K562 (cell line): Measurements from ENCODE around the gene STX12. TPM values are rescaled to one million over a fixed set of nuclear protein-coding genes. Genes with fewer than 3 reads are reported as not detected.
A peak's percentile ranks its signal among the peaks of the same experiment; 100 is the strongest.

Experiments used
- ATAC-seq: fragments of 200-7000 bp; cut with Tn5 transposase; 3 replicates; pipeline ENCODE4 v1.9.1; 2020; ENCODE audit warnings: moderate library complexity
- BruUV-seq: library from RNA; stranded (reverse); fragments of 400-500 nt; replicated peaks from 2 replicates; lab custom pipeline; 2021; lab: Mats Ljungman, UMichigan
- CTCF ChIA-PET: fragments of 300-600 bp; formaldehyde crosslinking; extraction: SDS; loops from one replicate; lab custom pipeline; 2021; ENCODE audit warnings: low intra/inter-chr PET ratio; lab: Yijun Ruan, JAX
- POLR2A ChIA-PET: fragments of 300-600, 350-650 bp; sonication (Branson Sonifier 250); formaldehyde crosslinking; extraction: SDS; loops from one replicate; lab custom pipeline; 2021; ENCODE audit warnings: antibody characterized with exemption, inconsistent platforms; lab: Yijun Ruan, JAX
- DNase-seq, 4 experiments: peaks; one replicate each; pipeline versions ENCODE4 v3.0.0 to v3.0.0-alpha.2; 2011 to 2018; ENCODE audit warnings: low spot score in 3 of 4, mixed read lengths in 3 of 4; ENCODE audit errors: extremely low read depth in 1 of 4
- FAIRE-seq: peaks from 2 replicates; lab custom pipeline; 2011; peaks lifted over from hg19 to GRCh38; lab: Jason Lieb, UNC
- H2AFZ ChIP-seq: 2 replicates; pipeline ENCODE4 v1.6.0; 2011; ENCODE audit warnings: low read depth, low read length, control low read depth, inconsistent platforms
- H3K27ac ChIP-seq: fragments of 200-600 bp; 3 replicates; pipeline ENCODE4 v1.8.0; 2011; ENCODE audit warnings: low read depth, mild to moderate bottlenecking, control low read depth, inconsistent platforms, low read length, moderate library complexity, mixed read lengths; ENCODE audit errors: extremely low read depth
- H3K27me3 ChIP-seq, 2 experiments: fragments of 300-600 bp in 1 of 2; 2 replicates in 1 of 2; 3 replicates in 1 of 2; pipeline versions ENCODE4 v1.6.0 to v1.8.0; 2011; ENCODE audit warnings: inconsistent platforms in 2 of 2, low read length in 2 of 2, mild to moderate bottlenecking in 1 of 2, mixed read lengths in 1 of 2, moderate library complexity in 1 of 2; ENCODE audit not compliant: control insufficient read depth in 2 of 2, insufficient read depth in 2 of 2
- H3K36me3 ChIP-seq: fragments of 300-600 bp; 3 replicates; pipeline ENCODE4 v1.8.0; 2011; ENCODE audit warnings: mild to moderate bottlenecking, low read length, inconsistent platforms; ENCODE audit not compliant: control insufficient read depth, insufficient read depth
- H3K4me1 ChIP-seq, 2 experiments: fragments of 200-600 bp in 1 of 2; replicated peaks in 1 of 2; 2 replicates in 1 of 2; 3 replicates in 1 of 2; pipeline versions ENCODE4 v1.5.1 to v1.8.0; 2011; ENCODE audit warnings: inconsistent platforms in 2 of 2, low read length in 2 of 2, mild to moderate bottlenecking in 1 of 2, mixed read lengths in 1 of 2, moderate library complexity in 1 of 2; ENCODE audit not compliant: control insufficient read depth in 2 of 2, insufficient read depth in 2 of 2
- H3K4me2 ChIP-seq: 2 replicates; pipeline ENCODE4 v1.6.1; 2011; ENCODE audit warnings: low read length, control low read depth, inconsistent platforms, mixed read lengths; ENCODE audit not compliant: insufficient read depth
- H3K4me3 ChIP-seq: fragments of 200-600 bp; sonication (generic), shearing (Covaris generic); 2 replicates; pipeline ENCODE4 v1.5.1; 2016; ENCODE audit warnings: control low read depth, inconsistent platforms
- H3K79me2 ChIP-seq: fragments of 200-600 bp; 3 replicates; pipeline ENCODE4 v1.8.0; 2011; ENCODE audit warnings: low read length, inconsistent platforms; ENCODE audit not compliant: control insufficient read depth, insufficient read depth
- H3K9ac ChIP-seq, 2 experiments: 2 replicates each; pipeline versions ENCODE4 v1.6.0 to v1.6.1; 2011; ENCODE audit warnings: low read depth in 2 of 2, low read length in 2 of 2, control low read depth in 1 of 2, inconsistent platforms in 1 of 2, mild to moderate bottlenecking in 1 of 2, mixed read lengths in 1 of 2; ENCODE audit not compliant: insufficient read depth in 1 of 2
- H3K9me1 ChIP-seq: one replicate; pipeline ENCODE4 v1.6.0; 2011; ENCODE audit warnings: inconsistent platforms, mild to moderate bottlenecking, low read length, moderate library complexity; ENCODE audit not compliant: control insufficient read depth, insufficient read depth
- H3K9me3 ChIP-seq: replicated peaks from 2 replicates; pipeline ENCODE4 v1.5.1; 2011; ENCODE audit warnings: low read depth, low read length, inconsistent platforms; ENCODE audit not compliant: control insufficient read depth, insufficient read depth
- H4K20me1 ChIP-seq: replicated peaks from 2 replicates; pipeline ENCODE4 v1.6.1; 2011; ENCODE audit warnings: low read length, inconsistent platforms, mixed read lengths; ENCODE audit not compliant: control insufficient read depth, insufficient read depth
- CXXC5 ChIP-seq: fragments of 250-450 bp; sonication (Bioruptor Pico); IDR thresholded peaks from 2 replicates; pipeline ENCODE4 v1.8.0; 2022; ENCODE audit warnings: inconsistent platforms, mild to moderate bottlenecking, moderate library complexity
- FOXJ2 ChIP-seq: fragments of 200-800 bp; sonication (Bioruptor generic); IDR thresholded peaks from 2 replicates; pipeline ENCODE4 v1.6.1; 2016; ENCODE audit warnings: missing genetic modification characterization, missing compliant biosample characterization
- GABPA ChIP-seq: fragments of 200-800 bp; sonication (Bioruptor generic); conservative IDR thresholded peaks from 2 replicates; pipeline ENCODE4 v1.6.1; 2016; ENCODE audit warnings: low read depth, missing genetic modification characterization, missing compliant biosample characterization
- GABPB1 ChIP-seq: sonication (generic); formaldehyde crosslinking; IDR thresholded peaks from 2 replicates; pipeline ENCODE4 v1.8.0; 2022; ENCODE audit warnings: mild to moderate bottlenecking, missing genetic modification reagents
- LCOR ChIP-seq: sonication (generic); formaldehyde crosslinking; IDR thresholded peaks from 2 replicates; pipeline ENCODE4 v1.8.0; 2022; ENCODE audit warnings: mild to moderate bottlenecking, missing genetic modification reagents
- MEF2D ChIP-seq: conservative IDR thresholded peaks from 2 replicates; pipeline ENCODE4 v1.6.1; 2016; ENCODE audit warnings: low read depth, missing genetic modification characterization, missing compliant biosample characterization
- NR2C2 ChIP-seq, 2 experiments: fragments of 200-800 bp in 1 of 2; sonication (Bioruptor generic) in 1 of 2; sonication (generic) in 1 of 2; formaldehyde crosslinking in 1 of 2; IDR thresholded peaks; 2 replicates each; pipeline versions ENCODE4 v1.6.1 to v1.8.0; 2016 to 2022; ENCODE audit warnings: mild to moderate bottlenecking in 1 of 2, missing compliant biosample characterization in 1 of 2, missing genetic modification characterization in 1 of 2, missing genetic modification reagents in 1 of 2
- RBBP5 ChIP-seq: fragments of 200-600 bp; sonication (generic); IDR thresholded peaks from 2 replicates; pipeline ENCODE4 v1.6.1; 2012; ENCODE audit warnings: borderline replicate concordance, mild to moderate bottlenecking, low read length, control low read depth, inconsistent platforms; ENCODE audit not compliant: insufficient read depth, poor library complexity, severe bottlenecking
- SMAD4 ChIP-seq: fragments of 250-450 bp; sonication (Bioruptor Pico); conservative IDR thresholded peaks from 2 replicates; pipeline ENCODE4 v1.8.0; 2021; ENCODE audit warnings: inconsistent platforms, mild to moderate bottlenecking, moderate library complexity
- SPI1 ChIP-seq: IDR thresholded peaks from 2 replicates; pipeline ENCODE4 v1.6.1; 2011; ENCODE audit warnings: low read depth, low read length, control low read depth, borderline replicate concordance
- TAF15 ChIP-seq: fragments of 200-400 bp; formaldehyde crosslinking; IDR thresholded peaks from 2 replicates; pipeline ENCODE4 v1.6.1; 2017; ENCODE audit warnings: mild to moderate bottlenecking, low read depth, low read length, moderate library complexity
- TCF15 ChIP-seq: fragments of 250-450 bp; sonication (Bioruptor Pico); IDR thresholded peaks from 2 replicates; pipeline ENCODE4 v1.8.0; 2022; ENCODE audit warnings: moderate library complexity, mild to moderate bottlenecking, inconsistent platforms
- VEZF1 ChIP-seq: fragments of 200-800 bp; sonication (Bioruptor generic); IDR thresholded peaks from 2 replicates; pipeline ENCODE4 v1.6.1; 2017; ENCODE audit warnings: missing genetic modification characterization, missing compliant biosample characterization
- ZNF639 ChIP-seq, 2 experiments: fragments of 200-800 bp in 1 of 2; sonication (Bioruptor generic) in 1 of 2; sonication (generic) in 1 of 2; formaldehyde crosslinking in 1 of 2; IDR thresholded peaks in 1 of 2; conservative IDR thresholded peaks in 1 of 2; 2 replicates each; pipeline versions ENCODE4 v1.5.0 to v1.6.1; 2016 to 2020; ENCODE audit warnings: missing compliant biosample characterization in 1 of 2, missing genetic modification characterization in 1 of 2, missing genetic modification reagents in 1 of 2
- ZNF740 ChIP-seq, 3 experiments: fragments of 200-800 bp in 1 of 3; sonication (Bioruptor generic) in 1 of 3; sonication (generic) in 1 of 3; formaldehyde crosslinking in 1 of 3; IDR thresholded peaks; 2 replicates each; pipeline versions ENCODE4 v1.6.1 to v1.8.0; 2016 to 2022; ENCODE audit warnings: mild to moderate bottlenecking in 2 of 3, missing compliant biosample characterization in 2 of 3, missing genetic modification characterization in 2 of 3, missing genetic modification reagents in 1 of 3
- WGBS: fragments of 100-300 bp; shearing (Covaris generic); methylation state at CpG from one replicate; pipeline ENCODE4 v1.1.6; 2016; ENCODE audit warnings: low coverage, mixed read lengths; ENCODE audit not compliant: insufficient coverage; ENCODE audit errors: missing lambda C conversion rate; 5-methylcytosine and 5-hydroxymethylcytosine counted together
- in situ Hi-C: fragments of 300-500 bp; cut with MboI; formaldehyde crosslinking; loops from 4 replicates; pipeline ENCODE4 v1.15.0; 2018; ENCODE audit warnings: inconsistent platforms, mixed read lengths
- intact Hi-C: fragments of 100-400 bp; cut with micrococcal nuclease; formaldehyde crosslinking; loops from 2 replicates; pipeline ENCODE4 v1.14.2; 2022
- polyA plus RNA-seq, 8 experiments: library from polyadenylated mRNA; depleted of rRNA in 4 of 8; stranded (reverse) in 5 of 8; unstranded in 3 of 8; fragments of >200 nt; fragmentation: Nextera tagmentation in 2 of 8; fragmentation: Illumina TruSeq in 1 of 8; extraction: Ambion mirVana in 2 of 8; extraction: Trizol in 1 of 8; gene quantifications; 2 replicates each; pipeline versions ENCODE4 v1.2.1 to v1.2.3, GENCODE V29; 2011 to 2014; ENCODE audit warnings: inconsistent platforms in 1 of 8, missing spikeins in 1 of 8
- total RNA-seq, 7 experiments: library from RNA; depleted of rRNA in 6 of 7; stranded (reverse); fragments of >200 nt in 6 of 7; fragmentation: Illumina TruSeq in 2 of 7; extraction: Trizol in 2 of 7; gene quantifications; 2 replicates each; pipeline versions ENCODE4 v1.2.1 to v1.2.3, GENCODE V29; 2011 to 2021; ENCODE audit warnings: low replicate concordance in 1 of 7

Gene STX12
- total and polyA plus RNA-seq, 9 of the 15 experiments (the other 6 are each of a cell fraction or from before 2014, with no cell fraction given) = 16.9 to 31.3 (median 25.7) TPM

- Histone ChIP-seq H3K9ac (peak overlapping the region in 1 of 2 experiments; percentile 18; a peak in 1 of 4 replicates), H3K9me3 (no peaks in the 10 kb centered on the region), H3K36me3 (no peaks in the 10 kb centered on the region), H3K27ac (no peak overlapping the region; the same call in 2 of the 3 replicates), H3K4me1 (peaks cover 30 to 59% of the 10 kb centered on the region in 2 experiments), H3K79me2 (no peaks in the 10 kb centered on the region), H3K4me3 (no peak overlapping the region), H3K27me3 (no peaks in the 10 kb centered on the region), H3K4me2 (no peak overlapping the region), H2AFZ (peak overlapping the region; percentile 35), H4K20me1 (no peaks in the 10 kb centered on the region), H3K9me1 (no peaks in the 10 kb centered on the region)
- ChIA-PET POLR2A (interaction anchor here (0.6 to 1.1 kb wide), 3 partner anchors 32 to 256 kb away, joined by 3 to 4 read pairs (median 3); no protein-coding TSS in a partner anchor), CTCF (interaction anchor here (0.5 kb wide), 1 partner anchor 804 kb away, joined by 3 read pairs; no protein-coding TSS in a partner anchor)
- no TSS peak for BruUV-seq
- FAIRE-seq (no peak), DNase-seq (no peak), ATAC-seq (no peak)
- in situ Hi-C loops (loop anchor here (5.0 to 10.0 kb wide), 2 partner anchors 104 to 331 kb away; no protein-coding TSS in a partner anchor), intact Hi-C loops (no loop called here)
- whole genome bisulfite sequencing = 33% methylated on average over 1 of the region's 1 CpG
- no peak for TF ChIP-seq NR2C2 (CRISPR knock-in tag; IDR thresholded peaks at IDR 0.05)
- peak; percentile 48; the same call in 1 of the 2 replicates for TF ChIP-seq NR2C2 (tag; IDR thresholded peaks at IDR 0.05)
- TF ChIP-seq FOXJ2 (tag) = 0 out of 2 replicates have a peak, but pooled peaks have one; percentile 11
- no peak for TF ChIP-seq MEF2D
- TF ChIP-seq GABPA (tag) = 0 out of 2 replicates have a peak, but pooled peaks have one; percentile 3
- TF ChIP-seq ZNF740 (CRISPR knock-in tag; IDR thresholded peaks at IDR 0.05) = no peak
- TF ChIP-seq ZNF740 (tag; IDR thresholded peaks at IDR 0.05) = 0 out of 4 replicates have a peak, but pooled peaks of 1 of the 2 experiments have one; percentile 16
- TF ChIP-seq VEZF1 (CRISPR knock-in tag) = peak; percentile 29; the same call in 1 of the 2 replicates
- 0 out of 2 replicates have a peak, but pooled peaks have one; percentile 44 for TF ChIP-seq LCOR (CRISPR knock-in tag)
- TF ChIP-seq SPI1 = peak; percentile 56
- TF ChIP-seq GABPB1 (CRISPR knock-in tag) = peak; percentile 35; the same call in 1 of the 2 replicates
- peak; percentile 4 for TF ChIP-seq RBBP5
- TF ChIP-seq CXXC5 (CRISPR knock-in tag) = 0 out of 2 replicates have a peak, but pooled peaks have one; percentile 17
- TF ChIP-seq TAF15 = no peak
- 0 out of 2 replicates have a peak, but pooled peaks have one; percentile 11 for TF ChIP-seq SMAD4 (CRISPR knock-in tag)
- peak in 1 of 2 experiments; percentile 39; a peak in 1 of 4 replicates for TF ChIP-seq ZNF639 (CRISPR knock-in tag; conservative IDR thresholded peaks at IDR 0.05 in 1 of 2, IDR thresholded peaks at IDR 0.05 in 1 of 2)
- TF ChIP-seq TCF15 (CRISPR knock-in tag) = no peak
Measured at GRCh38 chr1:27863538-27863915, 90.5 kb downstream of the STX12 start.
